Activated naive CD8-positive, alpha-beta T cell treated with anti-CD3 and anti-CD28 coated beads, Interleukin-2, amount 50 U/mL, for 24 hours (primary cell): ENCODE results near the gene USP47.
A peak's percentile ranks its signal among the peaks of the same experiment; 100 is the strongest.

Experiments
- ATAC-seq: fragments of 150-1000 bp; cut with Tn5 transposase; one replicate; pipeline ENCODE4 v1.10.0; 2021
- DNase-seq: peaks from one replicate; pipeline ENCODE4 v3.0.0; 2021
- H3K27ac Mint-ChIP-seq: one replicate; pipeline ENCODE4 v1.8.0; 2021; ENCODE audit warnings: mild to moderate bottlenecking, mixed read lengths
- H3K27me3 Mint-ChIP-seq: one replicate; pipeline ENCODE4 v1.8.0; 2021; ENCODE audit warnings: mixed read lengths
- H3K36me3 Mint-ChIP-seq: one replicate; pipeline ENCODE4 v1.8.0; 2021; ENCODE audit warnings: low read depth, mixed read lengths
- H3K4me1 Mint-ChIP-seq: one replicate; pipeline ENCODE4 v1.8.0; 2021; ENCODE audit warnings: mixed read lengths
- H3K4me3 Mint-ChIP-seq: one replicate; pipeline ENCODE4 v1.8.0; 2021; ENCODE audit warnings: mild to moderate bottlenecking, moderate library complexity, mixed read lengths
- H3K9me3 Mint-ChIP-seq: one replicate; pipeline ENCODE4 v1.8.0; 2021; ENCODE audit warnings: mixed read lengths

Gene USP47

DNA sequence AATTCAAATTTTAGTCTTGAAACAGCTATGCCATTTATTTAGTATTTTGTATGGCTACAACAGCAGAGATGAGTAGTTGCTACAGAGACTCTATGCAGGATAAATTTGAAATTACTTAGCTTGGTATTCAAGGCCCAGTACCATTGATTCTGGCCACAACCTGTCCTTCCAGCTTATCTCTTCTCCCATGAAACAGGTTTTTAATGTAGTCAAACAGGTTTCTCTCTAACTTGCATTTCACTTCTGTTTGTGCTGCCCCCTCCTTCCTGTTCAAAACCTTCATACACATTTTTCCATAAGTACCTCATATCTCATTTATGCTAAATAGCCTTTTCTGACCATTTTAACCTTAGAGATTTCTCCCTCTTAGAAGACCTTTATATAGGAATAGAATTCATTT, 3.3 kb downstream of the USP47 start:
- H3K27ac Mint-ChIP-seq = no peak overlapping the region
- DNase-seq (no peak), ATAC-seq (peak; percentile 8)
- H3K36me3 Mint-ChIP-seq = peaks cover 4% of the 10 kb centered on the region
- H3K9me3 Mint-ChIP-seq = no peaks in the 10 kb centered on the region
- peaks cover 22% of the 10 kb centered on the region for H3K4me1 Mint-ChIP-seq
- H3K4me3 Mint-ChIP-seq = no peak overlapping the region
- H3K27me3 Mint-ChIP-seq = no peaks in the 10 kb centered on the region

DNA sequence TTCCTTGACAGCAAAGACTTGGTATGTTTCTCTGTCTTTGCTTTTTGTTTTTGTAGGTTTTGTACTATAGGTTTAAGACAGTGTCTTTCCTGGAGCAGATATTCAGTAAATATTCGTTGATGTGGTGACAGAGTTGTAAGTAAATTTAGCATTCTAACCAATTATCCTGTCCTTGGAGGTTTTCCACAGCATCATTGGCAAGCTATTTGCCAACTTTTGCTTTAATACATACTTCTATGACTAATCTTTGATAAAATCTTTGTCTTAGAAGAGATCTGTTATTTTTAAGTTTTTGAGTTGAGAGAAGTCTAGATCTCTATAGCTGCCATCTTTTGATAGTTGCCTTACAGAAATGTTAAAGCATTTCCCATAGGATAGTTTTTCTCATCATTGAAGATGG, 3.8 kb downstream of the USP47 start:
- Mint-ChIP-seq H3K4me3 (no peak overlapping the region), H3K4me1 (peaks cover 27% of the 10 kb centered on the region), H3K9me3 (no peaks in the 10 kb centered on the region), H3K36me3 (peaks cover 4% of the 10 kb centered on the region), H3K27ac (no peak overlapping the region), H3K27me3 (no peaks in the 10 kb centered on the region)
- DNase-seq (no peak), ATAC-seq (no peak)

DNA sequence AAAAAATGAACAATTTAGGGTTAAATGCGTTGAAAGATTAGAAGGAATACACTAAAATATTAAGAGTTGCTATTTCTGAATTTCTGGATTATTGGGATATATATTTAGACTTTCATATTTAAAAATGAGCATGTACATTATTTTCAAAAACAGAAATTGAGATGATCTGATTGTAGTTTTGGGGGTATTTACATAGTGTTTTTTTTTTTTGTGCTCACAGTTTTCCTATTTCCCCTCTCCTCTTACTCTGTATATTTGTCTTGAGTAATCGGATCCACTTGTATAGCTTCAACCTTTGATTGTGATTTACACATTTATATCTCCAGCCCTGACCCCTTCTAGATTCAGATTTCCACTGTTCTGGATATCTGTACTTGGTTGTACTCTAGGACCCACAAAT, 5.3 kb downstream of the USP47 start:
- Mint-ChIP-seq H3K4me3 (no peak overlapping the region), H3K36me3 (peaks cover 4% of the 10 kb centered on the region), H3K4me1 (peaks cover 36% of the 10 kb centered on the region), H3K27ac (no peak overlapping the region), H3K9me3 (no peaks in the 10 kb centered on the region), H3K27me3 (no peaks in the 10 kb centered on the region)
- DNase-seq = no peak
- no peak for ATAC-seq

DNA sequence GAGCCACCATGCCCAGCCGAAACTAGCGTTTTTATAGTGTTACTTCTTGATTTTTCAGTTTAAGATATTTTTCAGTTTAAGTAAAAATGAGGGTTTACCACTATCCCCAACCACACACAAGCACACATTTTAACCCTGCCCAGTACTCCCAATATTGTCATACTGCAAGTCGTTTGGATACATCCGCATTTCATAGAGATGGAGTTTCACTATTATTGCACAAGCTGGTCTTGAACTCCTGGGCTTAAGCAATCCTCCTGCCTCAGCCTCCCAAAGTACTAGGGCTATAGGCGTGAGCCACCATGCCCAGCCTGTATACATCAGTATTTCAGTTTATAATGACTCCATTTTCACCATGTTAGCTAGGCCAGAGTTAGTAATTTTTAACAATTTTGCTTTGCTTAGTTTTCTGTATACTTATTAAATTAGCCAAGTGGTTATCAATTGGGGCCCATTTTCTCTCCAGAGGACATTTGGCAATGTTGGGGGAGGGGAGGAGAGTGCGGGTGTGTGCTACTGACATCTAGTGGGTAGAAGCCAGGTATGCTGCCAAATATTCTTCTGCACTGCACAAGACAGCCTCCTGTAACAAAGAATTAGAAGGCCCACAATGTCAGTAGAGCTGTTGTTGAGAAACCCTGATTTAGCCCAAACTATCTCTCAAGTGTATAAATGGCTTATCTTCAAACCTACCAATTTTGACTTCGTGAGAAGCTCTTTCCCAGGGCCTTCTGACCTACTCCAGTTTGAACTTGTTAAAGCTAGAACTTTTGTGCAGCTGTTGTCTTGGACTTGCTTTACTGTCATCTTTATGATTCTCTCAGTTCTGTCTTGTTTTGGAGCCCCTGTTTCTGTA, 7.3 kb downstream of the USP47 start:
- peaks cover 4% of the 10 kb centered on the region for H3K36me3 Mint-ChIP-seq
- H3K27ac Mint-ChIP-seq = peak overlapping the region; percentile 16
- H3K4me1 Mint-ChIP-seq = peaks cover 49% of the 10 kb centered on the region
- no peaks in the 10 kb centered on the region for H3K9me3 Mint-ChIP-seq
- no peaks in the 10 kb centered on the region for H3K27me3 Mint-ChIP-seq
- ATAC-seq (peak; percentile 78), DNase-seq (peak; percentile 64)
- no peak overlapping the region for H3K4me3 Mint-ChIP-seq

DNA sequence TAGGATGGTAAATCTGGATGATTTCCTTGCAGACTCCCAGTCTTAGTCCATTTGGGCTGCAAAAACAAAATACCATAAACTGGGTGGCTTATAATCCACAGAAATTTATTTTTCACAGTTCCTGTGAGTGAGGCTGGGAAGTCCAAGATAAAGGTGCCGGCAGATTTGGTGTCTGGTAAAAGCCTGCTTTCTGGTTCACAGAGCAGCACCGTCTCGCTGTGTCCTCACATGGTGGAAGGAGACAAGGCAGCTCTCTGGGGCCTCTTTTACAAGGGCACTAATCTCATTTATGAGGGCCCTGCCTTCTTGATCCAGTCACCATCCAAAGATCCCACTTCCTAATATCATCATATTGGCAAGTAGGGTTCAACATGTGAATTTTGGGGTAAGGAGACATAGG, 8.9 kb downstream of the USP47 start:
- DNase-seq (no peak), ATAC-seq (no peak)
- H3K9me3 Mint-ChIP-seq = no peaks in the 10 kb centered on the region
- peaks cover 4% of the 10 kb centered on the region for H3K36me3 Mint-ChIP-seq
- no peak overlapping the region for H3K4me3 Mint-ChIP-seq
- no peaks in the 10 kb centered on the region for H3K27me3 Mint-ChIP-seq
- H3K4me1 Mint-ChIP-seq = peaks cover 60% of the 10 kb centered on the region
- no peak overlapping the region for H3K27ac Mint-ChIP-seq

DNA sequence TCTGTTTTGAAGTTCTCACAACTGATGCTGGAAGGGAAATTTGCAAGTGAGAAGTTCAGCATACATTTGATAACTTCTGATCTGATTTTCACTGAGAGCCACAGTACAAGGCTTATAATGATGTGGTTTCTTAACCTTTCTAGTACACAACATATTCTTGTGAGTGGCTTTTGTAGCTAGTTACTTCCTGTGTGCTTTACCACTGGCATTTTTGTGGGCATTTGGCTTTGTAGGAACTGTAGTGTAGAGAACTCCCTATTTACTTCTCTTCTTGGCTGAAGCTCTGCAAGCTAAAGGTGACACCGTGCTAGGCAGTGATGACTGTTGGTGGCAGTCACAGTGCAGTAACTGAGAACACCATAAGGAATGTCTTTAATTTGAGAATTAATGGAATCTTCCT, 14.9 kb downstream of the USP47 start:
- ATAC-seq (peak; percentile 98), DNase-seq (no peak)
- peaks cover 3% of the 10 kb centered on the region for H3K36me3 Mint-ChIP-seq
- H3K4me1 Mint-ChIP-seq = peaks cover 75% of the 10 kb centered on the region
- no peaks in the 10 kb centered on the region for H3K9me3 Mint-ChIP-seq
- no peaks in the 10 kb centered on the region for H3K27me3 Mint-ChIP-seq
- peak overlapping the region; percentile 11 for H3K4me3 Mint-ChIP-seq
- H3K27ac Mint-ChIP-seq = peak overlapping the region; percentile 74

DNA sequence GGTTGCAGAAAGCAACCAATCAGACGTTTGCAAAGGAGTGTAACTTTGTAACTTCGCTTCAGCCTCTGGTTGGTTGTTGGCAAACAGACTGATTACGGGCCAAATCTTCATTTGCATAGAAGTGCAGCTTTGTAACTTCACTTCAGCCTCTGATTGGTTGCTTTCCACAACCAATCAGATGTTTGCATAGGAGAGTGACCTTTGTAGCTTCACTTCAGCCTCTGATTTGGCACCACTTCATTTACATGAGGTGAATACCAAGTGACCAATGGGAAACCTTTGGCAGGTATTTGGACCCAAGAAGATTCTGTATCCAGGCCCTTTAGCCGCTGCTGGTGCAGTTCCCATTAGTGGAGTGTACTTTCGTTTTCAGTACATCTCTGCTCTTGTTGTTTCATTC, 16.0 kb downstream of the USP47 start:
- Mint-ChIP-seq H3K9me3 (no peaks in the 10 kb centered on the region), H3K4me3 (peak overlapping the region; percentile 20), H3K36me3 (peaks cover 3% of the 10 kb centered on the region), H3K27ac (no peak overlapping the region), H3K27me3 (no peaks in the 10 kb centered on the region), H3K4me1 (peaks cover 71% of the 10 kb centered on the region)
- DNase-seq = no peak
- no peak for ATAC-seq

DNA sequence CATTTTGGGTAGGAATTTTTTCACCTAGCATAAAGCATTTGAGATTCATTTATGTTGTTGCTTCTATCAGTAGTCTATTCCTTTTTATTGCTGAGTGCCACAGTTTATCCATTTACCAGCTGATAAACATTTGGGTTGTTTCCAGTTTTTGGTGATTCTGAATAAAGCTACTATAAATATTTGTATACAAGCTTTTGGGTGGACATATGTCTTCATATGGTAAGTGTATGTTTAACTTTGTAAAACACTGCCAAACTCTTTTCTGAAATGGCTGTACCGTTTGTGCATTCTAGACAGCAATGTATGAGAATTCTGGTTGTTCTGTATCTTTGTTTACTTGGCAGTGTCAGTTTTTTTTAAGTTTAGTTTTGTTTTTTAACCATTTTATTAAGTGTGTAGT, 16.9 kb downstream of the USP47 start:
- peak overlapping the region; percentile 5 for H3K4me3 Mint-ChIP-seq
- no peak for ATAC-seq

DNA sequence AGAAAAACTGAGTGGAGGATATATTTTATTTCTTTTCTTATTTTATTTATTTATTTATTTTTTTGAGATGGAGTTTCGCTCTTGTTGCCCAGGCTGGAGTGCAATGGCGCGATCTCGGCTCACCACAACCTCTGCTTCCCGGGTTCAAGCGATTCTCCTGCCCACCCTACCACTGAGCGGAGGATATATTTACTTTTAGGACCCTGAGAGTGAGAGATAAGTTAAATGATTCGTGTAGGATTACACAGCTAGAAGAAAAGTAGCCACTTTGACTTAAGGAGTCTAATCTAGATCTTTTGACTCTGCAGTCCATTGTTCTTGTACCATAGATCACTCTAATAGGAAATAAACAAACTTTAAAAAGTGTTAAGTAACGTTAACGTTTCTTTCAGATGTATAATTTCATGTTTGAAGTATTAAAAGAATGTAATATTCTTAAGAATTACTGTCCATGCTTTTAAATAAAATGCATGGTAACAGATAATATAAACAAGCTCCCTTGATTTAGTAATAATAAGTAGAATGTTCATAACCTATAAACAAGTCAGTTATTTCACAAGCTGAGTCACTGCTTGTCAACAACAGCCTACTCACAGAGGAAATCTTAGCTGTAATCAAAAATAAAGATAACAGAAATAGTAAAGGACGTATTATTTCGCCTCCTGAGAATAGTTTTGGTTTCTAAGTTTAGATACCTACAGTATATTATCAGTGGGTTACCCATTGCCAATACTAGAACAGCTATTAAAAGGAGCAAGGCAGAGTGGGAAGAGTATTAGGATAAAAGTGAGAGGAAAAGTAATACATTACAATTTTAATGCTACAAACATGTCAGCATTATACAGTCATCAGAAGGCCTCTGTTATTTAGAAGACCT, 18.6 kb downstream of the USP47 start:
- H3K9me3 Mint-ChIP-seq = no peaks in the 10 kb centered on the region
- ATAC-seq = no peak
- H3K27me3 Mint-ChIP-seq = no peaks in the 10 kb centered on the region
- H3K27ac Mint-ChIP-seq = peak overlapping the region; percentile 19
- H3K4me1 Mint-ChIP-seq = peaks cover 72% of the 10 kb centered on the region
- peaks cover 3% of the 10 kb centered on the region for H3K36me3 Mint-ChIP-seq
- no peak for DNase-seq
- no peak overlapping the region for H3K4me3 Mint-ChIP-seq

More for the DNA sequence above, 16.9 kb downstream of the USP47 start:
- peak overlapping the region; percentile 24 for H3K27ac Mint-ChIP-seq
- H3K27me3 Mint-ChIP-seq = no peaks in the 10 kb centered on the region
- DNase-seq = no peak
- no peaks in the 10 kb centered on the region for H3K9me3 Mint-ChIP-seq
- peaks cover 3% of the 10 kb centered on the region for H3K36me3 Mint-ChIP-seq
- peaks cover 69% of the 10 kb centered on the region for H3K4me1 Mint-ChIP-seq

DNA sequence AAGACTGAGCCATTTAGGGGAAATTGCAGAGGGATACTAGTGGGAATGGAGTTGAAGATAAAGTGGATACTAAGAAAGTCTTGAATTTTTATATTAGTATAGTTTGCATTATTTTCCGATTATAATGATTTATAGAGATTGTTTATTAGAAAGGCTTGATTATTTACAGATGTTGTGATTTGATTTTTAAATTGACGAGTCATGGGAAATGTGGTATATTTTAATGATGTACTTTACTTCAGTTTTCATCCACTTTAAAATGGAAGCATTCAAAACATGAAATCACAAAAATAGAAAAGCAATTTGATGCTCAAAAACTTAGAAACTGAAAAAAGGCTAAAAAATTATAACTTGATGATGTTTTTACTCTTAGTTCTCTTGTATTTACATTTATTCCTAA, 21.2 kb downstream of the USP47 start:
- no peak for ATAC-seq
- Mint-ChIP-seq H3K27ac (no peak overlapping the region), H3K4me3 (no peak overlapping the region), H3K27me3 (no peaks in the 10 kb centered on the region), H3K36me3 (peaks cover 17% of the 10 kb centered on the region), H3K4me1 (peaks cover 74% of the 10 kb centered on the region), H3K9me3 (peaks cover 5% of the 10 kb centered on the region)
- no peak for DNase-seq

DNA sequence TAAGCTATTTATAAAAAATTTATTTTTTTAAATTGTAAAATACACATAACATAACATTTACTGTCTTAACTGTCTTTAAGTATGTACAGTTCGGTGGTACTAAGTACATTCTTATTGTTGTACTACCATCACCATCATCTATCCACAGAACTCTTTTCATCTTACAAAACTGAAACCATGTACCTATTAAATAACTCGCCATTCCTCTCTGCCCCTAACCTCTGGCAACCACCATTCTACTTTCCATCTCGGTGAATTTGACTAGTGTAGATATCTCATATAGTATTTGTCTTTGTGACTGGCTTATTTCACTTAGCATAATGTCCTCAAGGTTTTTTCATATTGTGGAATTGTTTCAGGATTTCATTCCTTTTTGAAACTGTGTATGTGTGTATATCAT, 22.6 kb downstream of the USP47 start:
- peak overlapping the region; percentile 14 for H3K27ac Mint-ChIP-seq
- H3K27me3 Mint-ChIP-seq = no peaks in the 10 kb centered on the region
- no peak overlapping the region for H3K4me3 Mint-ChIP-seq
- H3K36me3 Mint-ChIP-seq = peaks cover 16% of the 10 kb centered on the region
- no peak for DNase-seq
- peaks cover 70% of the 10 kb centered on the region for H3K4me1 Mint-ChIP-seq
- H3K9me3 Mint-ChIP-seq = peaks cover 5% of the 10 kb centered on the region
- ATAC-seq = peak; percentile 46

DNA sequence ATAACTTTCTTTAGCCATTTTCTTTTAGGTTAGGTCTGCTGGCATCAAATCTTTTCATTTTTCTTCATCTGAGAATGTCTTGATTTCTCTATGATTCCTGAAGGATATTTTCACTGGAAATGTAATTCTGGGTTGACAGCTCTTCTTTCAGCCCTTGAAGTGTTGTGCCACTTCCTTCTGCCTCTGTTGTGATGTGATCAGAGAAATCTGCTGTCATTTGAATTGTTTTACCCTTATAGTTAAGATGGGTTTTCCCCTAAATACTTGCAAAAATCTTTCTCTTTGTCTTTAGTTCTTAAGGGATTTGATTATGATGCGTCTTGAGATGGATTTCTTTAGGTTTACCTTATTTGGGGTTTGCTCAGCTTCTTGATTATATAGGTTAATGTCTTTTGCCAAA, 23.0 kb downstream of the USP47 start:
- Mint-ChIP-seq H3K4me3 (no peak overlapping the region), H3K9me3 (peaks cover 5% of the 10 kb centered on the region), H3K4me1 (peaks cover 72% of the 10 kb centered on the region), H3K27me3 (no peaks in the 10 kb centered on the region), H3K27ac (no peak overlapping the region), H3K36me3 (peaks cover 16% of the 10 kb centered on the region)
- DNase-seq (no peak), ATAC-seq (peak; percentile 43)

DNA sequence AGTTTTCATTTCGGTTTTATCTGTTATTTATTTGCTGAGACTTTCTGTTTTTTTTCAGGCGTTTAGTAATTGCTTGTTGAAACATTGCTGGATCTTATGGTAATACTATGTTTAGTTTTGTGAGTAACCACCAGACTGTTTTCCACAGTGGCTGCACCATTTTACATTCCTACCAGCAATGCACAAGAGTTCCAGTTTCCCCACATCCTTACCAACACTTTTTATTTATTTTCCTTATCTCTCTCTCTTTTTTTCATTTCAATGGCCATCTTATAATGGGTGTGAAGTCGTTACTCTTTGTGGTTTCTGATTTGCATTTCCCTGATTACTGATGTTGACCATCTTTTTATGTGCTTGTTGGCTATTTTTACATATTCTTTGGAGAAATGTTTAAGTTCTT, 23.7 kb downstream of the USP47 start:
- H3K9me3 Mint-ChIP-seq = peaks cover 5% of the 10 kb centered on the region
- H3K27ac Mint-ChIP-seq = peak overlapping the region; percentile 52
- H3K4me1 Mint-ChIP-seq = peaks cover 73% of the 10 kb centered on the region
- no peaks in the 10 kb centered on the region for H3K27me3 Mint-ChIP-seq
- no peak for ATAC-seq
- no peak for DNase-seq
- H3K36me3 Mint-ChIP-seq = peaks cover 16% of the 10 kb centered on the region
- H3K4me3 Mint-ChIP-seq = no peak overlapping the region

DNA sequence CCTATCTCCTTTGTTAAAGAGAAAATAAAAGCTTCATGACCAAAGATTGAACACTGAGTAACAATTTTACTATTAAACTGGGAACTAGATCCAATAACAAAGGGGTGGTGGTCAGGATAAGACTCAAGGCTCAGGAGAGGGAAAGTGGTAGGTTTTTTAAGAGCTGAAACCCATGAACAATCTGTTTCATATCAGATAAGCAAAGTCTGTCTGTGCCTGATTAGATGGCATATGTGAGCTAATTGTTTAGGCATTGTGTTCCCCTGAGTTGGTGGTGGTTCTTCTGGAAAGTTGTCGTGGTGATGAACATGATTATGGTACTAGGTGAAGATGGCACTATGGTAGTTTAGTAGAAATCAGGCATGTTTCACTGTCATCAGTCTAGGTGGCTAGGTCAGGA, 24.4 kb downstream of the USP47 start:
- ATAC-seq = peak; percentile 46

DNA sequence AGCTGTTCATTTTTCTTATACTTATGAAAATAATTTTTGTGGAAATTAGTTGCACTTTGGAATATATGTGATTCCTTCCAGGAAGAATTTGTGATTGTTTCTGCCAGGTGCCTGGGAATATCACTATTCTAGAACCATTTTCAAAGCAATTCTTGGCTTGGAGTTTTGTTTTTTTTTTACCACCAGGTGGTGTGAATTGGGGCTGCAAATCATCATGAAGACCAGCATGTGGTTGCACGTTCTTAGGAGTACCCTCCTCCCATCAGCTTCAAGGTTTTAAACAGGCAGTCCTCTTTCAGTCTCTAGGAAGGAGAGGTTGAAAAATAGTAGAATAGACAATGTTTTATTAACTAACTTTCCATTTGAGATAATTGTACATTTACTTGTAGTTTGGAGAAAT, 25.9 kb downstream of the USP47 start:
- no peak for DNase-seq
- no peaks in the 10 kb centered on the region for H3K27me3 Mint-ChIP-seq
- no peak overlapping the region for H3K27ac Mint-ChIP-seq
- H3K4me3 Mint-ChIP-seq = no peak overlapping the region
- ATAC-seq = no peak
- H3K4me1 Mint-ChIP-seq = peaks cover 82% of the 10 kb centered on the region
- H3K9me3 Mint-ChIP-seq = peaks cover 5% of the 10 kb centered on the region
- peaks cover 16% of the 10 kb centered on the region for H3K36me3 Mint-ChIP-seq

More for the DNA sequence above, 24.4 kb downstream of the USP47 start:
- Mint-ChIP-seq H3K4me3 (no peak overlapping the region), H3K9me3 (peaks cover 5% of the 10 kb centered on the region), H3K27me3 (no peaks in the 10 kb centered on the region), H3K36me3 (peaks cover 16% of the 10 kb centered on the region), H3K4me1 (peaks cover 75% of the 10 kb centered on the region), H3K27ac (peak overlapping the region; percentile 52)
- no peak for DNase-seq
